Loucy (cell line): Measurements from ENCODE around the gene MRGPRE.

Experiments used
- CTCF ChIP-seq: fragments of 200-600 bp; sonication (generic); conservative IDR thresholded peaks from 2 replicates; pipeline ENCODE4 v1.5.1; 2014; ENCODE audit warnings: mild to moderate bottlenecking, antibody characterized with exemption, low read length
- EZH2phosphoT487 ChIP-seq: fragments of 200-600 bp; IDR thresholded peaks from 2 replicates; pipeline ENCODE4 v1.6.1; 2018; ENCODE audit warnings: antibody characterized with exemption, mild to moderate bottlenecking, moderate library complexity, borderline replicate concordance

GRCh38 chr11:3214420-3214699 lies 17.9 kb downstream of the MRGPRE start:
- no peak for TF ChIP-seq CTCF
- TF ChIP-seq EZH2phosphoT487 = no peak
